Endodermal cell (in vitro differentiated cells): ENCODE data around the gene PEAR1. TPM values are rescaled to one million over a fixed set of nuclear protein-coding genes. Genes with fewer than 3 reads are reported as not detected.
A peak's percentile ranks its signal among the peaks of the same experiment; 100 is the strongest.

Source experiments
- DNase-seq: peaks from one replicate; pipeline ENCODE4 v3.0.0-alpha.2; 2017
- H3K27ac ChIP-seq: 2 replicates; pipeline ENCODE4 v1.5.1; 2013; ENCODE audit warnings: mild to moderate bottlenecking, low read depth, low read length, moderate library complexity
- H3K27me3 ChIP-seq: 2 replicates; pipeline ENCODE4 v1.6.1; 2013; ENCODE audit warnings: mild to moderate bottlenecking, low read length, moderate library complexity; ENCODE audit not compliant: insufficient read depth, control insufficient read depth, poor library complexity, severe bottlenecking
- H3K36me3 ChIP-seq: 2 replicates; pipeline ENCODE4 v1.7.0; 2013; ENCODE audit warnings: mild to moderate bottlenecking, low read length, moderate library complexity; ENCODE audit not compliant: control insufficient read depth, insufficient read depth
- H3K4me1 ChIP-seq: one replicate; pipeline ENCODE4 v1.7.0; 2013; ENCODE audit warnings: low read length; ENCODE audit not compliant: control insufficient read depth, insufficient read depth
- H3K4me3 ChIP-seq: 2 replicates; pipeline ENCODE4 v1.5.1; 2013; ENCODE audit warnings: mild to moderate bottlenecking, low read length, moderate library complexity
- H3K9ac ChIP-seq: 2 replicates; pipeline ENCODE4 v1.6.1; 2013; ENCODE audit warnings: mild to moderate bottlenecking, low read length, moderate library complexity; ENCODE audit not compliant: poor library complexity, severe bottlenecking; ENCODE audit errors: extremely low read depth
- H3K9me3 ChIP-seq: 2 replicates; pipeline ENCODE4 v1.6.1; 2013; ENCODE audit warnings: mild to moderate bottlenecking, low read length, moderate library complexity; ENCODE audit not compliant: control insufficient read depth
- H3K27ac Mint-ChIP-seq: 2 replicates; pipeline ENCODE4 v1.8.0; 2020; ENCODE audit warnings: mixed read lengths
- H3K27me3 Mint-ChIP-seq: 2 replicates; pipeline ENCODE4 v1.8.0; 2021; ENCODE audit warnings: mild to moderate bottlenecking, mixed read lengths; ENCODE audit not compliant: insufficient read depth
- H3K36me3 Mint-ChIP-seq: 2 replicates; pipeline ENCODE4 v1.8.0; 2020; ENCODE audit warnings: low read depth, mixed read lengths
- H3K4me1 Mint-ChIP-seq: 2 replicates; pipeline ENCODE4 v1.8.0; 2020; ENCODE audit warnings: mixed read lengths
- H3K4me3 Mint-ChIP-seq: 2 replicates; pipeline ENCODE4 v1.8.0; 2020; ENCODE audit warnings: mild to moderate bottlenecking, moderate library complexity, mixed read lengths
- H3K9me3 Mint-ChIP-seq: 2 replicates; pipeline ENCODE4 v1.8.0; 2020; ENCODE audit warnings: mild to moderate bottlenecking, mixed read lengths
- CTCF ChIP-seq: fragments of 200-600 bp; sonication (generic); conservative IDR thresholded peaks from 2 replicates; pipeline ENCODE4 v1.5.0; 2021; ENCODE audit warnings: antibody characterized with exemption, mild to moderate bottlenecking
- WGBS, 2 experiments: methylation state at CpG; one replicate each; pipeline versions ENCODE4 v1.1.5 to v1.1.7; 2013; ENCODE audit warnings: missing lambda C conversion rate in 2 of 2, mixed read lengths in 1 of 2; ENCODE audit not compliant: insufficient coverage in 1 of 2, insufficient read length in 1 of 2; 5-methylcytosine and 5-hydroxymethylcytosine counted together
- total RNA-seq, 2 donors: library from RNA; stranded (reverse); fragmentation: NEBNext Ultra II Directional in 1 of 2; extraction: Animal tissue kit (Norgen Biotek cat#: 25700) in 1 of 2; gene quantifications; 2 replicates in 1 of 2; 3 replicates in 1 of 2; pipeline ENCODE4 v1.2.1, GENCODE V29; 2021

PEAR1 gene
- total RNA-seq, 2 donors from 2014 or later = 0.29 to 0.53 TPM

- peak overlapping the region; percentile 38 for H3K4me3 Mint-ChIP-seq
These were observed 48.2 kb upstream of the PEAR1 start for GRCh38 chr1:156845055-156845952.

GRCh38 chr1:156845953-156846545 lies 47.5 kb upstream of the PEAR1 start:
- H3K36me3 Mint-ChIP-seq = no peaks in the 10 kb centered on the region

More at GRCh38 chr1:156845055-156845952, 48.2 kb upstream of the PEAR1 start:
- Mint-ChIP-seq H3K36me3 (no peaks in the 10 kb centered on the region), H3K4me1 (peaks cover 12% of the 10 kb centered on the region), H3K9me3 (no peaks in the 10 kb centered on the region), H3K27me3 (peaks cover 100% of the 10 kb centered on the region), H3K27ac (no peak overlapping the region)
- peaks cover 90% of the 10 kb centered on the region for H3K27me3 ChIP-seq
- peak; percentile 85 for DNase-seq
- 15 to 23% methylated on average over 27 to 68 of the region's 69 CpGs for WGBS, 2 experiments
- H3K9ac ChIP-seq = no peak overlapping the region
- H3K36me3 ChIP-seq = no peaks in the 10 kb centered on the region
- H3K27ac ChIP-seq = no peak overlapping the region
- H3K9me3 ChIP-seq = no peaks in the 10 kb centered on the region
- no peaks in the 10 kb centered on the region for H3K4me1 ChIP-seq
- no peak overlapping the region for H3K4me3 ChIP-seq
- no peak for TF ChIP-seq CTCF

GRCh38 chr1:156846643-156847042 lies 46.9 kb upstream of the PEAR1 start:
- no peak overlapping the region for H3K9ac ChIP-seq
- H3K36me3 ChIP-seq = no peaks in the 10 kb centered on the region
- WGBS, 2 experiments = 80 to 91% methylated on average over 4 to 5 of the region's 5 CpGs
- no peaks in the 10 kb centered on the region for H3K9me3 ChIP-seq
- no peak for DNase-seq
- H3K27ac ChIP-seq = no peak overlapping the region
- H3K4me1 Mint-ChIP-seq = peaks cover 12% of the 10 kb centered on the region
- no peak for TF ChIP-seq CTCF
- peaks cover 99% of the 10 kb centered on the region for H3K27me3 ChIP-seq
- H3K4me1 ChIP-seq = no peaks in the 10 kb centered on the region
- no peak overlapping the region for H3K4me3 Mint-ChIP-seq
- no peaks in the 10 kb centered on the region for H3K9me3 Mint-ChIP-seq
- H3K27me3 Mint-ChIP-seq = peaks cover 99% of the 10 kb centered on the region
- no peak overlapping the region for H3K27ac Mint-ChIP-seq
- H3K36me3 Mint-ChIP-seq = no peaks in the 10 kb centered on the region
- H3K4me3 ChIP-seq = no peak overlapping the region

More at GRCh38 chr1:156845953-156846545, 47.5 kb upstream of the PEAR1 start:
- no peak overlapping the region for H3K4me3 ChIP-seq
- DNase-seq = no peak
- H3K27ac Mint-ChIP-seq = no peak overlapping the region
- peaks cover 96% of the 10 kb centered on the region for H3K27me3 ChIP-seq
- no peak overlapping the region for H3K4me3 Mint-ChIP-seq
- H3K9me3 ChIP-seq = no peaks in the 10 kb centered on the region
- H3K4me1 ChIP-seq = no peaks in the 10 kb centered on the region
- no peak for TF ChIP-seq CTCF
- H3K36me3 ChIP-seq = no peaks in the 10 kb centered on the region
- no peak overlapping the region for H3K27ac ChIP-seq
- H3K27me3 Mint-ChIP-seq = peaks cover 99% of the 10 kb centered on the region
- peaks cover 12% of the 10 kb centered on the region for H3K4me1 Mint-ChIP-seq
- 49 to 85% methylated on average over 8 to 18 of the region's 18 CpGs for WGBS, 2 experiments
- H3K9ac ChIP-seq = no peak overlapping the region
- no peaks in the 10 kb centered on the region for H3K9me3 Mint-ChIP-seq
